ENCODE data around the gene SCLT1.
A peak's percentile ranks its signal among the peaks of the same experiment; 100 is the strongest.

SCLT1 gene

DNA sequence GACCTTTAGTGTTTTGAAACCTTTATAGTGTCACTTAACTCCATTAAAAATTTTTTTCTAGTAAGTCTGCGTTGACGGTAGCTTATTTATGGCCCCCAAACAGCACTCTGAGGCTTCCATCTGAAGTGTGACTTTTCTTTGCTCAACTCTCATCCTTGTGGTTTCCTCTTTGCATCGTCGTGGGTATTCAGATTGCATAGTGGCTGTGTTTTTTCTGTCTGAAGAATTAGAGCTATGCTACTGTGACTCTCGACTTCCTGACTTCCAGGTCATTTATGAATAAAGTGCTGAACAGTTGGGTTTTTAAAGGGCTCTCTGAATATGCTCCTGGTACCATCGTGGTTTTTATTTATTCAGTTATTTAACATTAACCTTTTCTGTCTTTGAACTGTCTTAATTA lies 238.9 kb downstream of the SCLT1 start:
- Mint-ChIP-seq H3K9me3 (no peaks in the 10 kb centered on the region), H3K27ac (peak overlapping the region; percentile 89), H3K27me3 (ENCODE audit: low read depth, poor library complexity) (peaks cover 1% of the 10 kb centered on the region), H3K36me3 (ENCODE audit: low read depth) (peaks cover 76% of the 10 kb centered on the region), H3K4me3 (no peak overlapping the region), H3K4me1 (peaks cover 40% of the 10 kb centered on the region)
- TF ChIP-seq, protein P1, sequence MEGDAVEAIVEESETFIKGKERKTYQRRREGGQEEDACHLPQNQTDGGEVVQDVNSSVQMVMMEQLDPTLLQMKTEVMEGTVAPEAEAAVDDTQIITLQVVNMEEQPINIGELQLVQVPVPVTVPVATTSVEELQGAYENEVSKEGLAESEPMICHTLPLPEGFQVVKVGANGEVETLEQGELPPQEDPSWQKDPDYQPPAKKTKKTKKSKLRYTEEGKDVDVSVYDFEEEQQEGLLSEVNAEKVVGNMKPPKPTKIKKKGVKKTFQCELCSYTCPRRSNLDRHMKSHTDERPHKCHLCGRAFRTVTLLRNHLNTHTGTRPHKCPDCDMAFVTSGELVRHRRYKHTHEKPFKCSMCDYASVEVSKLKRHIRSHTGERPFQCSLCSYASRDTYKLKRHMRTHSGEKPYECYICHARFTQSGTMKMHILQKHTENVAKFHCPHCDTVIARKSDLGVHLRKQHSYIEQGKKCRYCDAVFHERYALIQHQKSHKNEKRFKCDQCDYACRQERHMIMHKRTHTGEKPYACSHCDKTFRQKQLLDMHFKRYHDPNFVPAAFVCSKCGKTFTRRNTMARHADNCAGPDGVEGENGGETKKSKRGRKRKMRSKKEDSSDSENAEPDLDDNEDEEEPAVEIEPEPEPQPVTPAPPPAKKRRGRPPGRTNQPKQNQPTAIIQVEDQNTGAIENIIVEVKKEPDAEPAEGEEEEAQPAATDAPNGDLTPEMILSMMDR (IDR thresholded peaks at IDR 0.05) = no peak
- no peak for DNase-seq

DNA sequence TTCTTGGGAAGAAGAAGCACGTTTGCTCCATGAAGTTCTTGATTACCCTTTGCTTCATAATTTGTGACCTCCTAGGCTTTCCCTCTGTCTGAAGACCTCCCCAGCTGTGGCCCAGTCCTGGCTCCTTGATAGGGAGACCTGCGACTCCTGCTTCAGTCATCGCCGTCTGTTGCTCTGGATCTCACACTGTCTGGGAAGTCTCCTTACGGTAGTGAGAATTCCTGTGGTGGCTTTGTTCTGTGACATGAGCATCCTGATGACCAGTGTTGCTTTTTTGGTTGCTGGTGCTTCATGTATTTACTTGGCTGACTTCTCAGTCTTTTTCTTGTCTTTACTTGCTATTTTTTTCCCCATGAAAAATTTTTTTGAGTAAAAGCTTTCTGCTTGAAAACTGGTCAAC lies 239.6 kb downstream of the SCLT1 start:
- Mint-ChIP-seq H3K4me1 (peaks cover 33% of the 10 kb centered on the region), H3K27ac (peak overlapping the region; percentile 91), H3K36me3 (ENCODE audit: low read depth) (peaks cover 76% of the 10 kb centered on the region), H3K9me3 (no peaks in the 10 kb centered on the region), H3K27me3 (ENCODE audit: low read depth, poor library complexity) (no peaks in the 10 kb centered on the region), H3K4me3 (no peak overlapping the region)
- TF ChIP-seq, protein P1 (IDR thresholded peaks at IDR 0.05) = no peak
- no peak for DNase-seq

DNA sequence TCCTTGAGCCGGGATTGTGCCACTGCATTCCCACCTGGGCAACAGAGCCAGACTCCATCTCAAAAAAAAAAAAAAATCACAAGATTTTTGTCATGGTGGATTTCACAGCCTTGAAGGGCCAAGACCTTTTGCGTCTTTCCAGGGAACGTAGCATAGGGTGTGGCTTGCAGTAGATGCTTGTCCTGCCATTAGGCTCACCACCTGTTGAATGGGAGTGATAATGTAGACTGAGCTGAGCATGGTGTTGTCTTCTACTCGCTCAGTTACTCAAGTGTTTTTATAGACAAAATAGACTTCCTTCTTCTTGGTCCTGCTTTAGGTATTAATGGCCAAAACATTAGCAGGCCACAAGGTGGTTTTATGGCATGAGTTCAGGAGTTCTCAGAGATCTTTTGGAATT lies 243.1 kb downstream of the SCLT1 start:
- DNase-seq = no peak
- H3K9me3 Mint-ChIP-seq = no peaks in the 10 kb centered on the region
- TF ChIP-seq, protein P1 (IDR thresholded peaks at IDR 0.05) = no peak
- no peaks in the 10 kb centered on the region for H3K27me3 Mint-ChIP-seq (ENCODE audit: low read depth, poor library complexity)
- peaks cover 83% of the 10 kb centered on the region for H3K36me3 Mint-ChIP-seq (ENCODE audit: low read depth)
- H3K4me3 Mint-ChIP-seq = no peak overlapping the region
- H3K27ac Mint-ChIP-seq = no peak overlapping the region
- H3K4me1 Mint-ChIP-seq = peaks cover 22% of the 10 kb centered on the region

DNA sequence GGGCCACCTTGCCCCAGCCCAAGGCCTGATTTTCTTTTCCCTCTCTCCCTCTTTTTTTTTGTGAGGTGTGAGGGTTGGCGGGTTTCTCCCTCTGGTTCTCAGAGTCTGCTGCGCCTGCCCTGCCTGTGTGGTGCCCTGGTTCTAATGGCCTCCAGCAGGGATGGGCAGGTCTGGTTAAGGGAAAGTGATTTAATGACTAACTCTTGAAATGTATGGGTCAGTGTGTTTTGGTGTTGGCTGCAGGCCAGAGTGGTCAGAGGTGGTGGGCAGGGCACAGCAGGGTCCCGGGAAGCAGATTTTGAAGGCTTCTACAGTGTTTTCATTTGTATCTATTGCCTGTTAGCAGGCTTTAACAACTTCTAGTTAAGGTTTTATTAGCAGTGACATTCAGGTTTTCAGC lies 244.9 kb downstream of the SCLT1 start:
- Mint-ChIP-seq H3K36me3 (ENCODE audit: low read depth) (peaks cover 81% of the 10 kb centered on the region), H3K4me1 (peaks cover 12% of the 10 kb centered on the region), H3K27me3 (ENCODE audit: low read depth, poor library complexity) (no peaks in the 10 kb centered on the region), H3K9me3 (no peaks in the 10 kb centered on the region), H3K4me3 (no peak overlapping the region), H3K27ac (peak overlapping the region; percentile 59)
- no peak for DNase-seq
- TF ChIP-seq, protein P1 (IDR thresholded peaks at IDR 0.05) = no peak

DNA sequence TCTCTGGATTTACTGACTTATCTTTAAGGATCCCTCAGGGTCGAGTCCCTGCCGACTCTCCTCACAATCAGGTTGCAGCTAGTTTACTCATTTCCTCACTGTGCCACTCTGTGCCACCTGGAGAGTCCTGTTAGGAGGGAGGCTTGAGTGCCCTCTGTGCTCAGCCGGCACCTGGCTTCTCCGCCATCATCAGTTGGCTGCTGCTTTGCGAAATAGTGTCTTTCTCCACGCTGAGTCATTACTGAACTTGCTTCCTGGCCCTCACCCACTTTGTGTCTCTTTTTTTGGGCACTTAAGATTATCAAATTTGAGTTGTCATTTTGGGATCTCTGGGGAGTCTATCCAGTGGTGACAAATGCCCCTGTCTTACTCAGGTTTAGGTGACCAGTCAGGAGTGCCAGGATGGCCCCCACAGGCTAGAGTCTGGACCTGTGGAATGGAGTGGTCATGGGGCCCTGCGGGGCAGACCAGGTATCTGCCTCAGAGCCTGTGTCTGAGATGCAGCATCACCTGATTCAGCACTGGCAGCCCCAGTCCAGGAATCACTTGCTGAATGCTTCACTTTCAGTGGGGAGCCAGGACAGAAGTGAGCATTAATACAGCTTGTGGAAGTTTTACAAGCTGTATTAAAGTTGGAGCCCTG lies 246.1 kb downstream of the SCLT1 start:
- H3K9me3 Mint-ChIP-seq = no peaks in the 10 kb centered on the region
- H3K27me3 Mint-ChIP-seq (ENCODE audit: low read depth, poor library complexity) = no peaks in the 10 kb centered on the region
- DNase-seq = no peak
- H3K4me1 Mint-ChIP-seq = peaks cover 15% of the 10 kb centered on the region
- H3K27ac Mint-ChIP-seq = peak overlapping the region; percentile 46
- TF ChIP-seq, protein P1 (IDR thresholded peaks at IDR 0.05) = no peak
- H3K36me3 Mint-ChIP-seq (ENCODE audit: low read depth) = peaks cover 84% of the 10 kb centered on the region
- H3K4me3 Mint-ChIP-seq = no peak overlapping the region

DNA sequence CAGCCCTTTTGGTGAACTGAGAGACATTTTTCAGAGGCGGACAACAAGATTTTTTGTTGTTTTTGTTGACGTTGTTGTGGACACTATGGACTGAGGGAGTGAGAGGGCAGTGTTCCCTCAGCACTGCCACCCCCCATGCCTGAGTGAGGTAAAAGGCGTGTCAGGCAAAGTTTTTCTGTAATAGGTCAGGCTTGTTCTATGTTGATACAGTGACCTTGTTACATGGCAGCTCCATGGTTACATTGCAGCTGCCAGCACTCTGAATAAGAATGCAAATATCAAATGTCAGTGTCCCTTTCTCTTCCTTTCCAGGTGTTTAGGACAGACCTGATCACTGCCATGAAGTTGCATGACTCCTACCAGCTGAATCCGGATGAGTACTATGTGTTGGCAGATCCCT lies 247.3 kb downstream of the SCLT1 start:
- no peak overlapping the region for H3K27ac Mint-ChIP-seq

More for the DNA sequence above, 247.3 kb downstream of the SCLT1 start:
- DNase-seq = no peak
- Mint-ChIP-seq H3K27me3 (ENCODE audit: low read depth, poor library complexity) (no peaks in the 10 kb centered on the region), H3K4me1 (peaks cover 23% of the 10 kb centered on the region), H3K9me3 (no peaks in the 10 kb centered on the region), H3K36me3 (ENCODE audit: low read depth) (peaks cover 79% of the 10 kb centered on the region), H3K4me3 (no peak overlapping the region)
- TF ChIP-seq, protein P1 (IDR thresholded peaks at IDR 0.05) = no peak

Data from nephron progenitor cell (in vitro differentiated cells).